ENCODE data around the gene CORO6.

DNA sequence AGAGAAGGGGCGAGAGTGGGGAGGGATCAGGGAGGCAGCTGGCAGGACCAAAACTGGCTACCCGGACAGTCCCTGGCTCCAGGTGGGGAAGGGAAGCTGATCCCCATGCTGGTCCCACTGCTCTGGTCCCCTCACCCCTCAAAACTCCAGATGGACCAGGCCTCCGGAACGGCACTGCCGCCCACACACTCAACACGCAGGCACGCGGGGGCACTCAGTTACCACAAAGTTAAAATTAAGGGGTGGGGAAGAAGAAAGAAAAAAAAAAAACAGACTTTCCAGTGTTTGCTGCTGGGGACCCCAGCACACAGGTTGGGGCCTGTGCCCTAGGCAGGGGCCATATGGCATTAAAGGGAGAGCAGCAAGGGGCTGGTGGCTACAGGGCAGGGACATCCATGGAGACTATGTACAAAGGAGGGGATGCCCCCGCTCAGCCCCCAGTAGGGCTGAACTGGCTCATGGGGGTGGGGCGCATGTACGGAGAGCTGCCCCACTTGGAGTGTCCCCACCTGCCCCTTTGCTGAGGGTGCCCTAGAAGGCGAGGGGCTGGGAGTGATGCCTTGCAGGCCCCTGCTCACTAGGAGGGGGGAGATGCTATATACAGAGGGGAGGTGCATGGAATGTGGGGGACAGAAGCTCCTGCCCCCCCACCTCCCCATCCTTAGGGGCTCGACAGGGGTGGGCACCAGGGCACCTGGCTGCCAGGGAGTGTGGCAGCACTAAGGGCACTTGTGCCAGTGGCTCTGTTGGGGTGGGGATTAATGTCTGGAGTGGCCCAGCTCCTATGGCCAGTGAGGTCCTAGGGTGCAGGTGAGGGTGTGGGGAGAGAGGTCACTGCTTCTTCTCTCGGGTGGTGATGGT lies 48.6 kb downstream of the CORO6 start:
- TF ChIP-seq CTCF (conservative IDR thresholded peaks at IDR 0.05; ENCODE audit: low read length): no peak
- TF ChIP-seq EZH2phosphoT487 (IDR thresholded peaks at IDR 0.05; ENCODE audit: borderline replicate concordance): no peak

All from Loucy (cell line).